HPDE6-E6E7 (cell line): ENCODE data around the gene TESPA1.

Experiments
- DNase-seq: peaks from one replicate; pipeline ENCODE4 v3.0.0; 2011; ENCODE audit warnings: missing footprints; ENCODE audit errors: extremely low spot score

TESPA1 gene, protein sequence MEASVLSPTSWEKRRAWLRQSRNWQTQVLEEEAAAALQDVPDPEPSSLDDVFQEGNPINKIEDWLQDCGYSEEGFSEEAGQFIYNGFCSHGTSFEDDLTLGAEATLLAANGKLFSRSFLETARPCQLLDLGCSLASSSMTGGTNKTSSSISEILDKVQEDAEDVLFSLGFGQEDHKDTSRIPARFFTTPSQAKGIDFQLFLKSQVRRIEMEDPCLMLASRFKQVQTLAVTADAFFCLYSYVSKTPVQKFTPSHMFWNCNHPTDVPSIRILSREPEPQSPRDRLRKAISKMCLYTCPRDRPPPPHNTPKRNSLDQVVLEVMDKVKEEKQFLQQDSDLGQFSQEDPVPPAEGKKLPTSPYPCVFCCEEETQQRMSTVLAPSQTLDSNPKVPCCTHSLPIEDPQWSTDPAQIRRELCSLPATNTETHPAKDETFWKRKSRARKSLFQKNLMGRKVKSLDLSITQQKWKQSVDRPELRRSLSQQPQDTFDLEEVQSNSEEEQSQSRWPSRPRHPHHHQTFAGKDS

DNA sequence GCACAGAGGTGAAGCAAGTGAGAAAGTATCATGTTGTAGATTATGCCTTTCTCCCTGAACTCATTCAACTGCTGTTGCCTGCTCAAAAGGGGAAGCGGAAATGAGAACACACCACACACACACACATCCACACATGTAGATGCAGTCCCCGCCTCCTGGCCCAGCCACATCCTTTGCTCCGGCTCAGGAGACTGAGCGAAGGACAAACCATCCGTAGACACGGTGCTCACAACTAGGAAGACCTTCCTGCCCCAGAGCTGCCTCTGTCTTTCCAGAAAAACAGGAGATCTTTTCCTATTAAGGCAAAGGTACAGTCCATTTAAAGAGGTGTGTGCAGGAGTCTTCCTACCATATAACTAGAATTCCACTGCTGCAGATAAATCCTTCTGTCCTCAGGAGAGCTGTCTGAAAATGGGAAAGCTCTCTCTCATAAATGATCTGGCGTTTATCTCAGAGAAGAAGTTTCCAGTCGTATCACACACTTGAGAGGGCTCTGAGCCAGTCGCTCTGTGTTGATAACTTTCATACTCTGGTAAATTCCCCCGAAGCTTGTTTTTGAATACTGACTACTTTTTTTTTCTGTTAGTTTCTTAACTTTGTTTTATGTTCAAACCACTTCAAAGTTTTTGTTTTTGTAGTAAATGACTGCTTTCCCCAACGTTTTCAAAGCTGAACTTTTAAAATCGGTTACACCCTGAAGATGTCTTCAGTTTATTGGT lies at the start of gene TESPA1:
Gene TESPA1, minus strand, starts transcription at position 105 of the 719 bp plus-strand sequence. CDS start 10,200 bp downstream, outside the sequence.
- no peak for DNase-seq

DNA sequence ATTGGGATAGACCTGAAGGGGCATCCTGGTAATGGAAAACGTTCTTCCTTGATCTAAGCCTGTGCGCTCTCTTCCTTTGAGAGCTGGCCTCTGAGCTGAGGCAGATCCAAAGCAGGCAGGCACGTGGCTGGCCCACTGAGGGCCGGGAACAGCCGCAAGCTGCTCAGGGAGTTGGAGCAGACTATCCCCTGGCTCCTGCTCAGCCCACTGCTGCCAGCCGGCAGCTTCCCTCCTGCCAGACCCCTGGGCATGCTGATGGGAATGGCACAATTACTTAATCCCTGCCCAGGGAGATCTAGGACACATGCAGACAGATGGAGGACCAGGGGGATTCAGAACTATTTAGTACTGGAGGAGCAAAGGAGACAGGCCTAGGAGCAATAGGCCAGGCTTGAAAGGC lies 49.7 kb upstream of the TESPA1 start:
- DNase-seq: no peak

DNA sequence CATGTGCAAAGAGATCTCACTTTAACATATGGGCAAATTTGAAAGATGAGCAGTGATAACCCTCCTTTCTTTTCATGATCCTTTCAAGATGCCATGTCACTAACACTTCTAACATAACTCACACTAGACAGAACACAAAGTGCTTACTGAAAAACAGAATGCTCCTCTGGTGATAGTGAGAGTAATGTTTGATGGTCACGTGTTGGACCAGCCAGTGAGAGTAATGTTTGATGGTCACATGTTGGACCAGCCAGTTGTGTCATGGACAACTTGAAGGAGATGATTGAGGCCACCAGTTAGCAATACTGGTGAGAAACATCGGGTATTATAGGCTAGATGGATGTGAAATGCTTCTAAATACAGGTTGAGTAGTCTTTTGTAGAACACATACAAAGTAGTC lies 40.9 kb upstream of the TESPA1 start:
- DNase-seq: no peak

DNA sequence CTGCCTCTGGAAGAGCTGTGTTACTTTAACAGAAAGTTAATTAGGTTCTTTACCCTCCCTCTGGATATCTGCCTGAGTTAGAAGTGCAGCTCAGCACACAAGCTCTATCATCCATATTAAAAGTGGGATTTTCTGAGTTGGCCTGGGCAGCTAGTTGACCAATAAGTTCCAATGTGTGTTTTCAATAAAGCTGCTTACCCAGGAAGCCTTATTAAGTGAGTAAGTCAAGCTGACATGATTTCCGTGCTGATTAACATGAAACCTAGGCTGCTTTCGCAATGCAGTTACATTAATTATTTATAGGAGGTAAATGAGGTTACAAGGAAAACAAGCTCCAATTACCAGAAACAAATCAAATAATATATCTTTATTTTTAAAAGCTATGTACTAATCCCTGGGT lies 40.0 kb upstream of the TESPA1 start:
- no peak for DNase-seq

DNA sequence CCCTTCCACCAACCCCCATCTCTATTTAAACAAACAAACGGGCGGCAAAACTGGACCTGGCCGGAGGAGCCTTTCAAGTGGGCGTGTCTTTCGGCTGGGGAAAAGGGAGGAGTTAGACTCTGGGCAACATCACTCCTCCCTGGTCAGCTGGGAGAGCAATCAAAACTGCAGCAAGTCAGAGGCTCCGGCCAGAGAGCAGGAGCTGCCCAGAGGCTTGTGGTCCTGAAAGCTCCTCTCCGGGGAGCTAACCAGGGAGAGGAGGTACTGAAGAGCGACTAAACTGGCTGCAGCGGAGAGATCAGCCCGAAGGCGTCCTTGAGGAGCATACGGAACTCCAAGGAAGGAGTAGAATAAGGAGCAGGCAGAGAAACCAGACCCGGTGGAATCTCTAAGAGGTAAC lies 35.2 kb upstream of the TESPA1 start, which contains the start of gene NEUROD4:
Gene NEUROD4, plus strand, starts transcription at position 191 of the 400 bp plus-strand sequence. CDS start 6,466 bp downstream, outside the sequence.
- DNase-seq: peak; percentile 11

DNA sequence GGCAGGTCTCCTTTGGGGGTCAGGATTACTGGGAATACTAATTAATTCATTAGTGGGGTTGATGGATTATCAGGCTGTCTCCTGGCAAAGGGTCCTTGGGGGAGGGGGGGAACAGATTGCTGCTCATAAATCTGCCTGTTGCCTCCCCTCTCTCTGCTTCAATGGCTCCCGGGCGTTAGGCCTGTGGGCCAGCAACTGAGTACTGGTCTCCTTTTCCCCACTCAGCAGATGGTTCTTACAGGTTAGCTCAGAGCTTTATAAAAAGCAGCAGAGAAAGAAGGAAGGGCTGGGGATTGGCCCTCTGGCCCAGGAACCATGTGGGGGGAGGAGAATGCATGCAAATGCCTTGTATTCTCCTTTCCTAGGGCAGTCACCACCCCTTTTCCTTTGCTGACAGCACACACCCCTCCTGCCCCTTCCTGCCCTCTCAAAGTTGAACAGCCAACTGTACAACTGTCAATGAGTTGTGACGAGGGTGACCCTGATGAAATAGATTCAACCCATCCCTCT lies 32.9 kb upstream of the TESPA1 start:
- DNase-seq: no peak

DNA sequence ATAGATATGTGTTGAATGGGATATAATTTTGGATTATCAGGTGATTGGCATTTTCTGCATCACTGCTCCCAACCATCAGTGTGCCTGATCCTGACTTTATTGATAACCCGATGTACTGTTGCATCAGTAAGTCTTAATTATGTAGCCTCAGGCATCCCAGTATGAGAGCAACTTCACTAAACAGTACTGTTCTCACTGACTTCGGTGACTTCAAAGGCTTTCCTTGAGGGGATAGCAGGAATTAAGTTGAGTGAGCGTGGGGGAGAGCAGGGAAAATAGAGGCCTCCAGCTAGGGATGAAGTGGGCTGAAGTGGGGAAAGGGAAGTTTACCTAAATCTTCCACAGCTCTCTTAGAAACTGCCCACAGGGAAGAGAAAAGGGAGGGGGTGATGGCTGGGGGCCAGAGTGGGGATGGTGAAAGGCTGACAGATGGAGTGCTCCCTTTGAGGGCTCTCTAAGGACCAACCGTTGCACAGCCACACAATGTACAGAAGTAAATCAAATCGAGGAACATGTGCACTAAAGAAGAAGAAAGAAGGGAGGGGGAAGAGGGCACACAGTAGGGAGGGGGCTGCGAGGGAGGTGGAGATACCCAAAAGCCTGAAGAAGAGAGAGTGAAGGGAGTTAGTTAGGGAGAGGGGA lies 24.5 kb upstream of the TESPA1 start:
- DNase-seq: no peak

DNA sequence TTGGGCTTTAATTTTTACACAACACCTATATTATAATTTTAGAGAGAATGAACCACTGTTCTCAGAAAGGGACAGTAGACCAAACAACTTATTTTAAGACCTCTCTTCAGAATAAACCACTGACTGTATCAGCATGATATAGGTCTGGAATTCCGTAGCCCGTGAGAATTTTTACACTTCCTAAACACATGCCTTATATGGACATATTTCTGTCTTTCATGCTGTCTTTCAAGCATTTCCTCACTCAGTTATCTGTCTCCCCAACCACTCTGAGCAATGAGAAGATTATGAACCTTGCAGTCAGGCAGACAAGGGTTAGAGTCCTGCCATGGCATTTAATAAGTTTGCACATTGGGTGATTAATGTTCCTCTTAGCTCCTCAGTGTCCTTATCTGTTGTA lies 17.8 kb upstream of the TESPA1 start:
- DNase-seq: no peak

DNA sequence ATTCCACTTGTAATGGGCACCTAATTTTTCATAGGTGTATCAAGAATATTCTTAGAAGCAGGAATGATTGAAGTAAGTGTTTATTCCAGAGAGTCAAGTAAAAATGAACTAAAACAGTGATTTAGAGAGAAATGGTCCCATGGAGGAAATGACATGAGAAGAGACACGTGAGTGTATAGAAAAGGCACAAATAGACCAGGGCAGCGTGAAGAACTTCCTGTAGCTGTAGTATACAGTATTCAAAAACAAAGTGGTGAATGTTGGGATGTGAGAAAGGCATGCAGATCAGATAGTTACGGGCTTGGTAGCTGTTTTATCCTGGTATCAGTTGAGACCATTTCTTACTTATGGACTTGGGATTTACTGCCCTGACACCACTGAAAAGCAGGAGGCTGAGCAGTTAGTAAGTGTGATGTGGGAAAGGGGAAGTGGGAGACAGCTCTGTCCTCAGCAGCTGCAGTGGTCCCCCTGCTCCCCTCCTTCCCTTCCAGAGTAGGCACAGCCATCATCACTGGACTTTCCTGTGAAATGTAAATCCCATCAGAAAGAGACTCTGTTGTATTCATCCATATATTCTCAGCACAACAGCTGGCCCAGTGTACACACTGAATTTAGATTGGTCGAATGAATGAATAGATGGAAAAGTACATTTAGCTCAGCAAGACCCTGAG lies 16.8 kb upstream of the TESPA1 start:
- no peak for DNase-seq

DNA sequence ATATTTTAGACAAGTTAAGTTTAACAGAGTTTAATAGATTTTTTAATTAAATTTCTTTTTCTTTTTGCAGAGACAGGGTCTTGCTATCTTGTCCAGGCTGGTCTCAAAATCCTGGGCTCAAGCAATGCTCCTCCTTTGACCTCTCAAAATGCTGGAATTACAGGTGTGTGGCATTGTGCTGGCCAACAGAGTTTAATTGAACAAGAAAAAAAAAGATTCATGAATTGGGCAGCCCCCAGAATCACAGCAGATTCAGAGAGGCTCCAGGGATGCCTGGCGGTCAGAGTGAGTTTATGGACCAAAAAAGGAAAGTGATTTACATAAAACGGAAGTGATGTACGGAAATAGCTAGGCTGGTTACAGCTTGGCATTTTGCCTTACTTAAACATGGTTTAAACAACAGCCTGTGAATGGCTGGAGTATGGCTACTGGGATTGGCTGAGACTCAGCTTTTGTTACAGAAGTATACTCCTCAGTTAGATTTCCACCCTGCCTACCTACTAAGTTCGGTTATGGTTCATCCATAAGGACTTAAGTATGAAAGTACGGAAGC lies 14.5 kb upstream of the TESPA1 start:
- DNase-seq: no peak

DNA sequence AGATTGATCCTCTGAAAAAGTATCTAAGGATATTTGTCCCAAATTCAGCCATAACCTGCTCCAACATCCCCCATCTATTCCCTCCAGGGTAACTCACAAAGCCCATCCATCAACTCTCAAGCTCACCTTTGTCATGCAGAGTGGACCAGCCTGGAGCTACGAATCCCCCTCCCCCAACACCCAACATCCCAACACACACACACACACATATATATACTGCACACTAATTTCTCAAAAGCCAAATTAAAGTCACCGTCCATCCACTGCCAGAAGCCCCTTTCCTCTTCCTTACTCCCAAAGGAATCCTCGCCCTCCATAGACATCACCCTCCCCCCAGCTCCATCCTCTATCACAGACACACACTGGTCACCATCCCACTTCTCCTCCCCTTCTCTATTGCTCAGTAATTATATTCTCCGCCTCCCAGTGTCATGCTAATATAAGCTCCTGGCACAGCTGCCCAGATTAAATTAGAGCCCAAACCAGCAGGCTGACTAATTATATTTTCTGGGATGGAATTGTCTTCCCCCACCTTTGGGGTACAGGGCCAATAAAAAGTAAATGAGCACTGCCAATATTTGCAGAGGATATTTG lies 13.5 kb upstream of the TESPA1 start:
- no peak for DNase-seq

DNA sequence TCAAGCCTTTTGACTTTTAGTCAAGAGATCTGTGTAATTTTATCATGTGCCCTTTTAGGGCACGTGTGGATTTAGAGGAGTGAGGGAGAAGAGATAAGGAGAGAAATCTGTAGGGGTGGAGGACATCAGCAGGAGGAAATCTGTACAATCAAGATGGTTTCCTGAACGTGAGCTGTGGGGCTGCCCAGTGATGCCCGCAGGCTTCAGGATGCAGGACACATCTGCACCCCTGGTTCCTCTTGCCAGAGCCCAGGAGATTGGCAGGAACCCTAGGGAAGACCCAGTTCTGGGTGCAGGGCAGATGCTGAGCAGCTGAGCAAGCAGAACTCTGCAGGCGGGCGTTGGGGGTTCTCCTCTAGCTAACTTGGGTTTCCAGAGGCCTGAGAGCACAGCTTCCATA lies 11.6 kb upstream of the TESPA1 start:
- DNase-seq: no peak

DNA sequence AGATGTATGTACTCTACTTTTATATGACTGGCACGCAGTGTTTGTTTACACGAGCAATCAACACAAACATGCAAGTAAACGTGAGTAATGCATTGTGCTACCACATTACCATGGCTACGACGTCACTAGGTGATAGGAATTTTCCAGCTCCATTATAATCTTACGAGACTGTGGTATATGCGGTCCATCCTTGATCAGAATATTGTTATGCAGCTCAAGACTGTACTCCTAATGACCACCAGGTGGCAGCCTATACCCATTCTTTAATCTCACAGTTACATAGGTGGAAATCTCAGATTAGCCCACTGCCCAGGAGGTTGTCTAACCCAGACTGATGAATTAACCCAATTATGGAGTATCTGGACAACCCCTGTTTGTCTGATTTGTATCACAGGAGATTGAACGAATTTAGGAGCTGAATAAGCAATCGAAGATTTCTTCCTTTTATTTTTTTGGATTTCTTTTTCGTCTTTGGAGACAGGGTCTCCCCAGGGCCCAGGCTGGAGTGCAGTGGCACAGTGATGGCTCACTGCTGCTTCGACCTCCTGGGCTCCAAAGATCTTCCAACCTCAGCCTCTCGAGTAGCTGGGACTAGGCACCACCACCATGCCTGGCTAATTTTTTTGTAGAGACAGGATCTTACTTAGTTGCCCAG lies 8.7 kb upstream of the TESPA1 start:
- DNase-seq: peak; percentile 51

DNA sequence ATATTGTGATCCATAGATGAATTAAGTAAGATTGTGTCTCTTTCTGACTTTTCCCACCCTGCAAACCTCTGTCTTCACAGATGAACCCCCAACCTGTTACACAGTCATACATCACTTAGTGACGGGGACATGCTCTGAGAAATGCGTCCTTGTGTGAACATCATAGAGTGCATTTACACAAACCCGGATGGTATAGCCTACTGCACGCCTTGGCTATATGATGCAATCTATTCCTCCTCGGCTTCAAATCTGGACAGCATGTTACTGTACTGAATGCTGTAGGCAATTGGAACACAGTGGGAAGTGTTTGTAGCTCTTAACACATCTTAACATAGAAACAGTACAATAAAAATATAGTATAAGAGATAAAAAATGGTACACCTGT lies 7.4 kb upstream of the TESPA1 start:
- no peak for DNase-seq

DNA sequence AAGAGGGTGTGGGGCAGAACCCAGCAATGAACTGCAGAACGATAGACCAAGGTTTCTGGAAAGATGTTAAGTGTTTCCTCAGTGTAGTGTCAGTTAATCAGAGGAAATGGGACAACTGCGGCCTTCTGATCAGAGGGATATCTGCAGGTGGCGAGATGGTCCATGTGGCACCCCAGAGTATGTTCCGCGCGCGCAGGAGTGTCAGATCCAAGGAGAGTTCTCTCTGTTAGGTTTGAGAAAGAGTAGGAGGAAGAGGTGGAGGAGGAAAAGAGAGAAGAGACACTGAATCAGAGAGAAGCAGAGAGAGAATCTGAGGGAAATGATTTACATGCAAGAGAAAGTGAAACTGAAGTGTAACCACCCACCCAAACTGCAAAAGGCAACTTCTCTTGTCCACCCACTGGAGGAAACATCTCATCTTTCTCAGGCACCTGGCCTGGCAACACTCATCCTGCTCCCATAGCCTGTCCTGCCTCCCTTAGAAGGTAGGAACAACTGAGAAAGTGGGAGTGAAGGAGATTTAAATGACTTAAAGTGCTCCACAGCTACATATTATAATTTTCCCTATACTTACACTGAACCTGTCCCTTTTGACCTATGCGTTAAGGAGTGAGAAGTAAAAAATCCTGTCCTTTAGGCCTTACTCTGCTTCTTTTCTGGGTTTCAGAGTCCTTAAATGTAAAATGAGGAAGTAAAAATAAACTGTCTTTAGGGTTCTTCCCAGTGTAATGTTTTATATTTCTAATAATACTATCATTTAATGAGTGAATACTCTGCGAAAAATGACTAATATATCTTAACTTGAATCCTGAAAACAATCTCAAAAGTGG lies 6.8 kb upstream of the TESPA1 start:
- DNase-seq: no peak

DNA sequence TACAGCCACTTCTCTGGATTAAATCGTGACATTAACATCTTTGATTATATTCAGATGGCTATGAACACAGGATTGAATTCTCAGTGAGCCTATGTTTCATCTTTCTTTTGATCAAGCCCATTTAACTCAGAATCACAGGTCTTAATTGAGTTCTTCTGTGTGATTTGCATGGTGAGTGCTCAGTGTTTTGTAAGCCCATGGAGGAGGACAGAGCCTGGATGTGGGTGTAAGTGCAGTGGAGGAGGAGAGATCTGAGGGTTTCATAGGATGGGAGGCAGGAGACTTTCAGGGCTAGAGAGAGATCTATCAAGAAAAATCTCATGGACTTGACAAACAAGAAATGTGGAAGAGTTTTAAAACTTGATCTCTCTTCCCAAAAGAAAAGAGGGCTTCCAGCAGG lies 5.3 kb upstream of the TESPA1 start:
- DNase-seq: no peak

DNA sequence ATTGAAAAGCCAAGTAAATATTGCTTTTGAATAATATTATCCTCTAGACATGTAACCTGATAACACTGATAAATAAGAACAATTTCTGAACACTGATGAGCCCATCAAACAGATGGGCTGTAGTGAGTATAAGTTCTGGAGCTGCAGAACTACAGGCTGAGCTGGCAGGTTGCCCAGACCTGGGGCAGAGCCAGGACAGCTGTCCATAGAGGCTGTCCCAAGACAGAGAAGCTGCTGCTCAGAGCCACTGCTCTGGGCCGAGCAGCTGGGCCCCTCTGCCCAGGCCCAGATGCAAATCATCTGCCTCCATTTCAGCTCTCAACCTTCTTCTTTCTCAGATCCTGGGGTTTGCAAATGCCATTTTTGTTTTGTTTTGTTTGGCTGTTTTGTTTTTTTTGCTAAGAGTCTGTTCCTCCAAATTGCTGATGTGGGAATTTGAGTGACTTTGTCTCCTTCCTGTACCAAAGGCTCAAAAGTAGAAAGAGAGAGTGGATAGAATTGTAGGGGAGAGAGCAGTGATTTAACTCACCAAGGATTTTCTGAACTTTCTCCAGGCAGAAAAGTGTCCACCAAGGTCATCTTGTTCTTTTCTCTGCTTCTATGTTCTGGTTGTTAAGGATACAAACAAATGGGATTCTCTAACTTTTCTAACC lies 4.0 kb upstream of the TESPA1 start:
- no peak for DNase-seq

DNA sequence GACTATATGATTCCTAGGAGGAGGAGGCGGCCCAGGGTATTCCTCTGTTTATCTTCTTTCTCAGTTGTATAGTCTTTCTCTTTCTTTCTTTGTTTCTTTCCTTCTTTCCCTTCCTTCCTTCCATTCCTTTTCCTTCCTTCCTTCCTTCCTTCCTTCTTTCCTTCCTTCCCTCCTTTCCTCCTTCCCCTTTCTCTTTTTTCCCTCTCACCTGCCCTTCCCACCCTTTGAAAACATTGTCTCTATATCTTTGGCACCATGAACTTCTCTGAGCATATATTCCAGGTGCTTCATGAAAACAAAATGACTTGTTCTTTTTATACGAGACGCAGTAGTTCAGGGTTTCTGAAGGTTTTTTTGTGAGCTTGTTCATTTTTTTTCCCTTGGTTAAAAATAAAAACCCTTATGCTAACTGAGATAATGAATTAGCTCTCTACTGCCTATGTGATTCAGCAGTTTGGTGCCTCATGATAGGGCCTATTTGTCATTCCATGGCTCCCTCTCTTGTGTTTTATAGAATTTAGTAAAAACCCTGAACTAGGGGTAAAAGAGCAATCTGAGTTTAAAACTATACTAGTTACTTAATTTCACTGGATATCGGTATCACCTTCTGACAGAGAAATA lies 3.2 kb upstream of the TESPA1 start:
- DNase-seq: no peak
